NCI-H82 (cell line): ENCODE results near the gene CACHD1.

Experiments used
- DNase-seq: peaks from one replicate; lab custom pipeline; 2025; lab: John Stamatoyannopoulos, UW

The CACHD1 gene

GRCh38 chr1:64654519-64655341 is 184.8 kb downstream of the CACHD1 start:
- DNase-seq, result no peak

GRCh38 chr1:64655861-64656260 is 185.9 kb downstream of the CACHD1 start:
- DNase-seq, result peak; percentile 59

- no peak for DNase-seq
Measured at GRCh38 chr1:64659478-64660138, 189.7 kb downstream of the CACHD1 start.

- peak; percentile 24 for DNase-seq
Measured at GRCh38 chr1:64663668-64664067, 193.7 kb downstream of the CACHD1 start.

GRCh38 chr1:64664299-64664698 is 194.4 kb downstream of the CACHD1 start:
- DNase-seq, result no peak

GRCh38 chr1:64669098-64669675 is 199.3 kb downstream of the CACHD1 start:
- DNase-seq, result no peak

GRCh38 chr1:64675718-64676345 is 205.9 kb downstream of the CACHD1 start:
- peak; percentile 37 for DNase-seq

- DNase-seq, result no peak
Measured at GRCh38 chr1:64676386-64676785, 206.5 kb downstream of the CACHD1 start.

- DNase-seq, result no peak
Measured at GRCh38 chr1:64677532-64677931, 207.6 kb downstream of the CACHD1 start.

GRCh38 chr1:64678366-64678765 is 208.4 kb downstream of the CACHD1 start:
- DNase-seq, result no peak

- DNase-seq, result no peak
Measured at GRCh38 chr1:64679177-64679576, 209.2 kb downstream of the CACHD1 start.

- DNase-seq, result no peak
Measured at GRCh38 chr1:64680599-64680998, 210.7 kb downstream of the CACHD1 start.

- no peak for DNase-seq
Measured at GRCh38 chr1:64681043-64681442, 211.1 kb downstream of the CACHD1 start.

GRCh38 chr1:64683419-64683818 is 213.5 kb downstream of the CACHD1 start:
- no peak for DNase-seq

- no peak for DNase-seq
Measured at GRCh38 chr1:64685217-64685616, 215.3 kb downstream of the CACHD1 start.

- DNase-seq, result no peak
Measured at GRCh38 chr1:64685765-64686341, 215.9 kb downstream of the CACHD1 start.

- peak; percentile 58 for DNase-seq
Measured at GRCh38 chr1:64686828-64687724, 217.1 kb downstream of the CACHD1 start.

GRCh38 chr1:64687725-64688327 is 217.9 kb downstream of the CACHD1 start:
- DNase-seq, result no peak

- DNase-seq, result no peak
Measured at GRCh38 chr1:64691626-64692025, 221.7 kb downstream of the CACHD1 start.

GRCh38 chr1:64692911-64693310 is 223.0 kb downstream of the CACHD1 start:
- DNase-seq, result no peak

- DNase-seq, result no peak
Measured at GRCh38 chr1:64693406-64693805, 223.5 kb downstream of the CACHD1 start.
